ENCODE data around the gene C14orf180. TPM values are rescaled to one million over a fixed set of nuclear protein-coding genes. Genes with fewer than 3 reads are reported as not detected.

Gene C14orf180
- total RNA-seq, 2 experiments from 2014 or later, result not detected

DNA sequence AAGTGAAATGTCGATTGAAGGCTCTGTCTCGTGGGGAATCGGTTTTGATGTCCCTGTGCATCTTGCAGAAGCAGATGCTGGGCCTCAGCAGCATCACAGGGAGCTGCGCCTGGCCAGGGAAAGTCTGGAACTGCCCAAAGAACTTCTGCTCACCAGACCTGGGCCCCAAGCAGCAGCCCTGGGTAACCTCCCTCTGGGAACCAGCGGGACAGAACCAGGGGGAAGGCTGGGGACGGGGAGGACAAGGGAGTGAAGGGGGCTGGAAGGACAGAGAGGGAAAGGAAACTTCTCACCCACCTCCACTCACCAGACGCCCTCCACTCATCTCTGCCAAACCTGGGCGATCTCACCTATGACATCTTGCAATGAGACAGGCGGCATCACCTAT is 26.8 kb upstream of the C14orf180 start:
- no peaks in the 10 kb centered on the region for H3K4me1 ChIP-seq (ENCODE audit: insufficient read depth, low read length, poor library complexity, severe bottlenecking)
- TF ChIP-seq CTCF (conservative IDR thresholded peaks at IDR 0.05; ENCODE audit: low read length) (no peak), EZH2phosphoT487 (IDR thresholded peaks at IDR 0.05; ENCODE audit: borderline replicate concordance, low read depth, low read length) (no peak)
- POLR2A ChIA-PET, result no interaction called here
- no peaks in the 10 kb centered on the region for H3K36me3 ChIP-seq (ENCODE audit: insufficient read depth, low read length)
- BruUV-seq (replicated peaks), result no TSS peak
- H3K4me2 ChIP-seq (ENCODE audit: low read length), result no peak overlapping the region
- no peaks in the 10 kb centered on the region for H3K79me2 ChIP-seq (ENCODE audit: insufficient read depth, low read depth, low read length)
- no peak overlapping the region for H2AFZ ChIP-seq (ENCODE audit: low read length)
- H3K9me2 ChIP-seq (ENCODE audit: insufficient read depth, low read length), result no peaks in the 10 kb centered on the region
- CTCF ChIA-PET (ENCODE audit: unreplicated experiment), result no interaction called here
- no peak overlapping the region for H3K27ac ChIP-seq (ENCODE audit: low read depth, low read length, poor library complexity, severe bottlenecking)
- H4K20me1 ChIP-seq (ENCODE audit: insufficient read depth, low read length), result no peaks in the 10 kb centered on the region
- DNase-seq (ENCODE audit: low spot score), result no peak
- H3K9me3 ChIP-seq (ENCODE audit: low read length), result no peaks in the 10 kb centered on the region
- H3K4me3 ChIP-seq (ENCODE audit: low read depth, low read length, poor library complexity, severe bottlenecking), result no peak overlapping the region
- intact Hi-C loops (cut with micrococcal nuclease; ENCODE audit: unreplicated experiment), result no loop called here

GRCh38 chr14:104553166-104554087 is 26.1 kb upstream of the C14orf180 start:
- TF ChIP-seq EZH2phosphoT487 (IDR thresholded peaks at IDR 0.05; ENCODE audit: borderline replicate concordance, low read depth, low read length) (no peak), CTCF (conservative IDR thresholded peaks at IDR 0.05; ENCODE audit: low read length) (no peak)
- Histone ChIP-seq H3K4me1 (ENCODE audit: insufficient read depth, low read length, poor library complexity, severe bottlenecking) (no peaks in the 10 kb centered on the region), H3K4me3 (ENCODE audit: low read depth, low read length, poor library complexity, severe bottlenecking) (no peak overlapping the region), H4K20me1 (ENCODE audit: insufficient read depth, low read length) (no peaks in the 10 kb centered on the region), H2AFZ (ENCODE audit: low read length) (no peak overlapping the region), H3K27ac (ENCODE audit: low read depth, low read length, poor library complexity, severe bottlenecking) (no peak overlapping the region), H3K4me2 (ENCODE audit: low read length) (no peak overlapping the region), H3K9me3 (ENCODE audit: low read length) (no peaks in the 10 kb centered on the region), H3K79me2 (ENCODE audit: insufficient read depth, low read depth, low read length) (no peaks in the 10 kb centered on the region), H3K9me2 (ENCODE audit: insufficient read depth, low read length) (no peaks in the 10 kb centered on the region), H3K36me3 (ENCODE audit: insufficient read depth, low read length) (no peaks in the 10 kb centered on the region)
- intact Hi-C loops (cut with micrococcal nuclease; ENCODE audit: unreplicated experiment), result no loop called here
- no TSS peak for BruUV-seq (replicated peaks)
- ChIA-PET CTCF (ENCODE audit: unreplicated experiment) (no interaction called here), POLR2A (interaction anchor here (0.7 kb wide), 1 partner anchor 95 kb away, joined by 3 read pairs; no protein-coding TSS in a partner anchor)
- DNase-seq (ENCODE audit: low spot score), result no peak

DNA sequence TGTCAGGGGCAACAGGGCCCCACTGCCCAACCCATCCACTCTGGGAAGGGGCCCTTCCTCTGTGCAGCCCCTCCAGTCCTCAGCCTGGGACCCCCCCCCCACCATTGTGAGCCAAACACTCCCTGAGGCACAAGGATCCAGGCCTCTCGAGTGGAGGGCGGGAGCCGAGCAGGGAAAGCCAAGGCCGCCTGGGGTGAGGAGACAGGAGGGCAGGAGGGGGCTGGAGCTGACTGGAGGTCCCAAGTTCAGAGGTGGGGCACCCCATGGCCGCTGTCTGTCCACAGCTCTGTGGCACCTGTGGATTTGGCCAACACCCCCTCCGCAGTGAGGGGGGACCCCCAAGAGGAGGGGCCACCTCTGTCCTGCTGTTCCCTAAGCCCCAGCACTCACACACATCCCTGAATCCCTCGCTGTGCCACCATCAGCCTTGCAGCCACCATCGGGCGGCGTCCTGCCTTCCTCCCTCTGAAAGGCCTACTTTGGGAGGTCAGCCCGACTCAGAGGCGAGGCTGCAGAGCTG is 25.4 kb upstream of the C14orf180 start:
- CTCF ChIA-PET (ENCODE audit: unreplicated experiment), result no interaction called here
- H3K79me2 ChIP-seq (ENCODE audit: insufficient read depth, low read depth, low read length), result no peaks in the 10 kb centered on the region

More for the DNA sequence above, 25.4 kb upstream of the C14orf180 start:
- POLR2A ChIA-PET, result interaction anchor here (0.7 kb wide), 1 partner anchor 96 kb away, joined by 3 read pairs; no protein-coding TSS in a partner anchor
- intact Hi-C loops (cut with micrococcal nuclease; ENCODE audit: unreplicated experiment), result no loop called here
- no TSS peak for BruUV-seq (replicated peaks)
- no peak overlapping the region for H3K27ac ChIP-seq (ENCODE audit: low read depth, low read length, poor library complexity, severe bottlenecking)
- no peaks in the 10 kb centered on the region for H4K20me1 ChIP-seq (ENCODE audit: insufficient read depth, low read length)
- no peaks in the 10 kb centered on the region for H3K9me3 ChIP-seq (ENCODE audit: low read length)
- TF ChIP-seq CTCF (conservative IDR thresholded peaks at IDR 0.05; ENCODE audit: low read length) (no peak), EZH2phosphoT487 (IDR thresholded peaks at IDR 0.05; ENCODE audit: borderline replicate concordance, low read depth, low read length) (no peak)
- H3K9me2 ChIP-seq (ENCODE audit: insufficient read depth, low read length), result no peaks in the 10 kb centered on the region
- H2AFZ ChIP-seq (ENCODE audit: low read length), result no peak overlapping the region
- H3K4me2 ChIP-seq (ENCODE audit: low read length), result no peak overlapping the region
- no peak overlapping the region for H3K4me3 ChIP-seq (ENCODE audit: low read depth, low read length, poor library complexity, severe bottlenecking)
- H3K4me1 ChIP-seq (ENCODE audit: insufficient read depth, low read length, poor library complexity, severe bottlenecking), result no peaks in the 10 kb centered on the region
- DNase-seq (ENCODE audit: low spot score), result no peak
- no peaks in the 10 kb centered on the region for H3K36me3 ChIP-seq (ENCODE audit: insufficient read depth, low read length)
